ENCODE results near the gene BTBD2. TPM values are rescaled to one million over a fixed set of nuclear protein-coding genes. Genes with fewer than 3 reads are reported as not detected.

The BTBD2 gene
- total and polyA plus RNA-seq, 9 donors: 14.4 to 131 (median 88.0) TPM

DNA sequence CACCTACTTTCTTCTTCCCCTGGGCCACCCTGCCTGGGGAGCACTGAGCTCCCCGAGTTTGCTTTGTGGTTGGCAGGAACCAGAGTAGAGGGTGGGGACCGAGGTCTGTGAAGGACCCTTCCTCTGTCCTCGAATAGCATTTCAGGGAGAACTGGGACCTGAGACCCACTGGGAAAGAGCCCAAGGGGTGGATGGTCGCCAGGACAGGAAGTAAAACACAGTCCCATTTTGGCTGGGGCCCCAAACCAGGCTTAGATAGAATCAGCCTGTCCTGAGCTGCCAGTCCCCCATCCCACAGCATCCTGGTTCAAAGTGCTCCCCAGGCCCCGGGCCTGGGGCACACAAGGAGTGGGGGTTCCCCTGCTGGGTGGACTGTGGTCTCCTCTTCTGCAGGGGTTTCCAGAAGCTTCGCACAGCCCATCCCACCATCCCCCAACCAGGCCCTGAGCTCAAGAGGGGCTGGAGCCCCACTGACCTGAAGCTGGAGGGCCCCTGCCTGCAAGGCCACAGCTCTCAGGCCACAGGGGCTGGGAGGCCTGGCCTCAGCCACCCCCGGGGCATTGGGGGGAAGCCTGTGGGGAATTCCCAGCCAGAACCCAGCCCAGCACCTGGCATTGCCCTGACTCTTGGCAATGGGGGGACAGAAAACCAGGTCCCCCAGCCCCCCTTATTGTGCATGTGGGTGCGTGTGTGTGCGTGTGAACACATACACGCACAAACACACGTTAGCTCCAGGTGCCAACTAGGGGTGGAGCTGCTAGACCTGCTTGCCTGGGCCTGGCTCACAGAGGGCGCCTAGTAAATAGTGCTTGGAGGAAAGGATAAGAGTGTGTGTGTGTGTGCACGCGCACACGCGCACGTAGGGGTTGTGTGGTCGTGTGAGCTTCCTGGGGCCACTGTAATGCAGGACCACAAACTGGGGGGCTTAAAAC lies 36.5 kb upstream of the BTBD2 start:
- Histone ChIP-seq H3K27me3 (no peaks in the 10 kb centered on the region), H3K36me3 (no peaks in the 10 kb centered on the region), H3K4me1 (ENCODE audit: insufficient read depth) (peaks cover 42% of the 10 kb centered on the region), H3K9me3 (no peaks in the 10 kb centered on the region), H3K4me3 (peak overlapping the region; percentile 88), H3K27ac (peak overlapping the region; percentile 88 to 92)
- peak; percentile 82 to 89 (median 84) for DNase-seq
- TF ChIP-seq EP300 (IDR thresholded peaks at IDR 0.05) (no peak), POLR2A (IDR thresholded peaks at IDR 0.05) (no peak)
- TF ChIP-seq, protein P1, sequence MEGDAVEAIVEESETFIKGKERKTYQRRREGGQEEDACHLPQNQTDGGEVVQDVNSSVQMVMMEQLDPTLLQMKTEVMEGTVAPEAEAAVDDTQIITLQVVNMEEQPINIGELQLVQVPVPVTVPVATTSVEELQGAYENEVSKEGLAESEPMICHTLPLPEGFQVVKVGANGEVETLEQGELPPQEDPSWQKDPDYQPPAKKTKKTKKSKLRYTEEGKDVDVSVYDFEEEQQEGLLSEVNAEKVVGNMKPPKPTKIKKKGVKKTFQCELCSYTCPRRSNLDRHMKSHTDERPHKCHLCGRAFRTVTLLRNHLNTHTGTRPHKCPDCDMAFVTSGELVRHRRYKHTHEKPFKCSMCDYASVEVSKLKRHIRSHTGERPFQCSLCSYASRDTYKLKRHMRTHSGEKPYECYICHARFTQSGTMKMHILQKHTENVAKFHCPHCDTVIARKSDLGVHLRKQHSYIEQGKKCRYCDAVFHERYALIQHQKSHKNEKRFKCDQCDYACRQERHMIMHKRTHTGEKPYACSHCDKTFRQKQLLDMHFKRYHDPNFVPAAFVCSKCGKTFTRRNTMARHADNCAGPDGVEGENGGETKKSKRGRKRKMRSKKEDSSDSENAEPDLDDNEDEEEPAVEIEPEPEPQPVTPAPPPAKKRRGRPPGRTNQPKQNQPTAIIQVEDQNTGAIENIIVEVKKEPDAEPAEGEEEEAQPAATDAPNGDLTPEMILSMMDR (IDR thresholded peaks at IDR 0.05): no peak
- 43 to 47% (median 44%) methylated on average over 18 of the region's 18 CpGs for WGBS, 3 donors
- intact Hi-C loops (cut with DNase I): no loop called here

DNA sequence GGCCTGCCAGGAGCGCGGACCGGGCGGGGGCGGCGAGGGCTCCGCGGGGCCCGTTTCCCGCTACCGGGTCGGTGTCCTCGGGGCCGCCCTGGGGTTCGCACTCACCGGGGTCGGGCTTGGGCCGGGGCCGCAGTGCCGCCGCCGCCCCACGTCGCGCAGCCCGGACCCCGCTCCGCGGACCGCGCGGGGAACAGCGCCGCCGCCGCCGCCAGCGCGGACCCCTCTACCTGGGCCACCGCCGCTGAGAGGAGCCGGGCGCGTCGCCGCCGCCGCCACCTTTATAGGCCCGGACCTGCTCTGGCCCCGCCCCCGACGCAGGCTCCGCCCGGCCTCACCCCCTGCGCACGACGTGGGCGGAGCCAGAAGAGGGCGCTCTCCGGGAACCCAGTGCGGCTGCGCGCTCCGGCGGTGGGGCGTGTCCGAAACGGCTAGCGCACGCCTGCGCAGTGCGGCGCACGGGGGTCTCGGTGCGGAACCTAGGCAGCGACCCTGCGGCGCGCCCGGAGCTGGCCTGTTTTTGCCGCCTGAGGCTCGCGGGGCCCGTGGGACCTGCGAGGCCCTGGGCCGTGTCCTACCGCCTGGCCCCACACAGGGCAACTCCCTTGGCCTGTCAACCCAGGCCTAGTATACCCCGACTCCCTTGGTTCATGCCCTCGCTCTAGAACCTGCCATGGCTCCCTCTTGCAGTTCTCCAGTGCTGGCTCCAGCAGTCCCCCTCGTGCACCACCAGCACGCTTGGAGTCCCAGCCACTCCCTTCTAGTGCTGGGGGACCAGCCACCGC lies 35.7 kb upstream of the BTBD2 start, which contains the start of gene MKNK2:
Gene MKNK2, minus strand, starts transcription at position 254 of the 782 bp plus-strand sequence. CDS start 393 bp downstream, outside the sequence.
- Histone ChIP-seq H3K27ac (peak within 1 kb of the TSS; percentile 88 to 92), H3K27me3 (no peaks in the 10 kb centered on the region), H3K4me3 (peak within 1 kb of the TSS; percentile 88), H3K9me3 (no peaks in the 10 kb centered on the region), H3K4me1 (ENCODE audit: insufficient read depth) (peaks cover 39% of the 10 kb centered on the region), H3K36me3 (no peaks in the 10 kb centered on the region)
- TF ChIP-seq EP300 (IDR thresholded peaks at IDR 0.05) (no peak), POLR2A (IDR thresholded peaks at IDR 0.05) (peak; percentile 98)
- TF ChIP-seq, protein P1 (IDR thresholded peaks at IDR 0.05): peak; percentile 51 to 83 (median 66)
- 2 to 5% (median 3%) methylated on average over 38 to 93 of the region's 93 CpGs for WGBS, 3 donors
- intact Hi-C loops (cut with DNase I): no loop called here
- peak; percentile 93 to 98 (median 97) for DNase-seq

DNA sequence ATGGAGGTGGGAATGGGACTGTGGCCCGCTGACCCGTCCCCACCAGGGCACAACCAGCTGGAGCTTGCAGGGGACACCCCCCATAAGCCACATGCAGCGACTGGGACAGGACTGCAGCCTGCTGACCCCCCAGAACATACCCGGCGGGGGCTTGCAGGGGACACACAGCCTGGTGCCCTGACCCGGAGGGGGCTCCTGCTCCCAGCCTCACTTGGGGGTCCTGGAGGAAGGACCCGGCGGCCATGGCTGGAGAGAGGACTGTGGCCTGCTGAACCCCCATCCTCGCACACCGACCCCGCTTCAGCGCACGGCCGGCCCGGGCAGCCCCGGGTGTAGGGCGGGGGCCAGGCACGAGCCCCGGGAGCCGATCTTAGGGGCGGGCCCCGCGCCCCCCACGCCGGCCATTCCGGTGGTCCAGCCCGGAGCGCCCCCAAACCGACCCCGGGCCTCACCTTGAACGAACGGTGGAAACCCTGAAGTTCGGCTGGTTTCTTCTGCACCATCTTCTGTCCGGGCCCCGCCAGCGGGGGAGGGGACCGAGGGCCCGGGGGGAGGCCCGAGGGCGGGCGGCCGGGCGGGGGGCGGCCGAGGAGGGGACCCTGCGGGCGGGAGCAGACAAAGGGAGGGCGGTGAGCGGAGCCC lies 35.0 kb upstream of the BTBD2 start:
- Histone ChIP-seq H3K27me3 (no peaks in the 10 kb centered on the region), H3K4me3 (peak overlapping the region; percentile 88), H3K27ac (peak overlapping the region; percentile 87 to 92), H3K9me3 (no peaks in the 10 kb centered on the region), H3K4me1 (ENCODE audit: insufficient read depth) (peaks cover 36% of the 10 kb centered on the region), H3K36me3 (no peaks in the 10 kb centered on the region)
- DNase-seq: no peak
- intact Hi-C loops (cut with DNase I): no loop called here
- 0 to 1% (median 1%) methylated on average over 13 to 49 of the region's 49 CpGs for WGBS, 3 donors
- TF ChIP-seq, protein P1 (IDR thresholded peaks at IDR 0.05): no peak
- TF ChIP-seq POLR2A (IDR thresholded peaks at IDR 0.05) (no peak), EP300 (IDR thresholded peaks at IDR 0.05) (no peak)
